ENCODE data around the gene KBTBD12. TPM values are rescaled to one million over a fixed set of nuclear protein-coding genes. Genes with fewer than 3 reads are reported as not detected.
A peak's percentile ranks its signal among the peaks of the same experiment; 100 is the strongest.

Gene KBTBD12
- total and polyA plus RNA-seq, 11 donors: 13.2 to 47.1 (median 29.7) TPM

DNA sequence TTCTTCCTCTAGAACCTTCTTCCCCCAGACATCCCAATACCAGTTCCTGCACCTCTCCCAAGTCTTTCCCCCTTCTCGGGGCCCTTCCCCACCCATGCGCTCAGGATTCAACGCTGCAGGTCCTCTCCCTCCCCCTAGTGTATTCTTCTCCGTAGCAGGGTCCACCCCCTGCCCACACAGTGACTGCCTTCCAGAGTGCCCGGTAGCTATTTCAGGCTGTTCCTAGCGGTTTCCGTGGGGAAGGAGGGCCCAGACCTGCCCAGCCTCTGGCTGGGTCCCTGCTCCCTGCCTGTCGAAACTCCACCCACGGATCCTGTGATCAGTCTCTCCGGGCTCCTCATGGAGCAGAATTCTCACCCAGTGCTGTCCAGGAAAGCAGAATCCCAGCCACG is 92.0 kb downstream of the KBTBD12 start:
- no peak for DNase-seq
- 26 to 49% (median 33%) methylated on average over 11 of the region's 11 CpGs for WGBS, 4 donors
- no peaks in the 10 kb centered on the region for H3K9me3 ChIP-seq
- ATAC-seq: peak in 3 of 4 donors; percentile 37 to 45 (median 40)
- H3K27me3 ChIP-seq: peaks cover 0 to 22% (median 2%) of the 10 kb centered on the region in 9 donors
- H3K36me3 ChIP-seq: no peaks in the 10 kb centered on the region
- no peak overlapping the region for H3K4me3 ChIP-seq
- TF ChIP-seq POLR2A (IDR thresholded peaks at IDR 0.05): no peak
- TF ChIP-seq, protein P1, sequence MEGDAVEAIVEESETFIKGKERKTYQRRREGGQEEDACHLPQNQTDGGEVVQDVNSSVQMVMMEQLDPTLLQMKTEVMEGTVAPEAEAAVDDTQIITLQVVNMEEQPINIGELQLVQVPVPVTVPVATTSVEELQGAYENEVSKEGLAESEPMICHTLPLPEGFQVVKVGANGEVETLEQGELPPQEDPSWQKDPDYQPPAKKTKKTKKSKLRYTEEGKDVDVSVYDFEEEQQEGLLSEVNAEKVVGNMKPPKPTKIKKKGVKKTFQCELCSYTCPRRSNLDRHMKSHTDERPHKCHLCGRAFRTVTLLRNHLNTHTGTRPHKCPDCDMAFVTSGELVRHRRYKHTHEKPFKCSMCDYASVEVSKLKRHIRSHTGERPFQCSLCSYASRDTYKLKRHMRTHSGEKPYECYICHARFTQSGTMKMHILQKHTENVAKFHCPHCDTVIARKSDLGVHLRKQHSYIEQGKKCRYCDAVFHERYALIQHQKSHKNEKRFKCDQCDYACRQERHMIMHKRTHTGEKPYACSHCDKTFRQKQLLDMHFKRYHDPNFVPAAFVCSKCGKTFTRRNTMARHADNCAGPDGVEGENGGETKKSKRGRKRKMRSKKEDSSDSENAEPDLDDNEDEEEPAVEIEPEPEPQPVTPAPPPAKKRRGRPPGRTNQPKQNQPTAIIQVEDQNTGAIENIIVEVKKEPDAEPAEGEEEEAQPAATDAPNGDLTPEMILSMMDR (IDR thresholded peaks at IDR 0.05): no peak
- H3K4me1 ChIP-seq: peaks cover 0 to 3% (median 0%) of the 10 kb centered on the region in 12 donors
- intact Hi-C loops (cut with DNase I): no loop called here
- no peak overlapping the region for H3K27ac ChIP-seq

DNA sequence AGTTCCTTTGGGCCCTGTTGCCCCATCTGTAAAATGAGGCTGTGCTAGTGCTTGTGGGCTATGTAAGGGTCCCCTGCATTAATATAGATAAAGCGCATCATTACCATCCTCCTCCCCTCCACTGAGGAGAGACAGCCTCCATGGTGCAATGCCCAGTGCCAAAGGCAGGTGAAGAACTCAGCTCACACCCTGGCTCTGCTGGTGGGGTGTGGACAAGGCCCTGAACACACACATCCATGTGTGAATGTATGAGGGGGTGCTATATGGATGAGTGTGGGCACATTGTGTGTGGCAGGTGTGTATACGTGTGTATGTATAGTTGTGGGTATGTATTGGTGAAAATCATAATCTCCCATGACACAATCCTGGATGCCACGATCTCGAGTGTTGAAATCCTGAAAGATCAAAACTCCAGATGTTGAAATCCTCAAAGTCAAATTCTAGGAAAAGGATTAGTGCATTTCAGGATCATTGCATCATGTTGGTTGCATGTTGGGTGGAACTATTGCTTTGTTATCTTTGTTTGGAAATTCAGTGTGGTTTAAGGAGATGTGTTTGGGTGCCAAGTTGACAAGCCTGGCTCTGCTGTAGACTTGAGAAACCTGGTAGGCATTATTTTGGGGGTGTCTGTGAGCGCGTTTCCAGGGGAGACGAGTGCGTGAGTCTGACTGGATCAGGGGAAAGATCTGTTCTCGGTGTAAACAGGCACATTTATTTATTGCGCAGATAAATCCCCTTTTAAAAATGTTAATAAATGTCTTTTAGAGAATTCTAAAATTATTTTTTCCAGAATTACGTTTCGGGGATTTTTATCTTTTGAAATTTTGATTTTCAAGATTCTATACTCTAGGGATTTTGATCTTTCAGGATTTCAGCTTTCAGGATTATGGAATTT is 95.2 kb downstream of the KBTBD12 start:
- Histone ChIP-seq H3K27ac (no peak overlapping the region), H3K36me3 (no peaks in the 10 kb centered on the region), H3K4me1 (peaks cover 0 to 3% (median 0%) of the 10 kb centered on the region in 12 donors), H3K9me3 (no peaks in the 10 kb centered on the region), H3K27me3 (peaks cover 0 to 22% (median 2%) of the 10 kb centered on the region in 9 donors), H3K4me3 (no peak overlapping the region)
- no peak for TF ChIP-seq POLR2A (IDR thresholded peaks at IDR 0.05)
- TF ChIP-seq, protein P1 (IDR thresholded peaks at IDR 0.05): no peak
- ATAC-seq (peak in 1 of 4 donors; percentile 19), DNase-seq (no peak)
- intact Hi-C loops (cut with DNase I): no loop called here
- 93 to 95% (median 94%) methylated on average over 12 of the region's 12 CpGs for WGBS, 4 donors

DNA sequence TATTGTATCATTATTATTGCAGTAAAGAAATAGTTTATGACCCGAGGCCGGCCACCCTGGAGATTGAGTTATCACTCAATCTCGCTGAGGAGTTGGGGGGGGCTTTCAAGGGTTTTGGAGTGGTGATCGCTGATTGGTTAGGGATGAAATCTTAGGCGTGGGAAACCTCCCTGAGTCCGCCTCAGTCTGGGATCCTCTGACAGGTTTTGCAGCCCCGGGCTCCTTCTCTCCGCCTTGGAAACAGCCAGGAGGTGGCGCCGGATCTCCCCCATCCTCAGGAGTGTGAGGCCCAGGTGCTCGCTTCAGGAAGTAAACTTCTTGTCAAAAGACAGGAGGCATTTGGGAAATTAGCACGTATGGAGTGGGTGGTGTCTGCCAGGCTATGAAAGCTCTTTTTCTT is 96.1 kb downstream of the KBTBD12 start:
- TF ChIP-seq, protein P1 (IDR thresholded peaks at IDR 0.05): peak in 4 of 12 donors; percentile 15 to 38 (median 30)
- TF ChIP-seq POLR2A (IDR thresholded peaks at IDR 0.05): no peak
- Histone ChIP-seq H3K36me3 (no peaks in the 10 kb centered on the region), H3K9me3 (no peaks in the 10 kb centered on the region), H3K27ac (no peak overlapping the region), H3K4me1 (peaks cover 0 to 3% (median 0%) of the 10 kb centered on the region in 12 donors), H3K4me3 (no peak overlapping the region), H3K27me3 (peaks cover 0 to 19% (median 0%) of the 10 kb centered on the region in 9 donors)
- intact Hi-C loops (cut with DNase I): no loop called here
- 11 to 22% (median 14%) methylated on average over 12 of the region's 12 CpGs for WGBS, 4 donors
- ATAC-seq (no peak), DNase-seq (no peak)

DNA sequence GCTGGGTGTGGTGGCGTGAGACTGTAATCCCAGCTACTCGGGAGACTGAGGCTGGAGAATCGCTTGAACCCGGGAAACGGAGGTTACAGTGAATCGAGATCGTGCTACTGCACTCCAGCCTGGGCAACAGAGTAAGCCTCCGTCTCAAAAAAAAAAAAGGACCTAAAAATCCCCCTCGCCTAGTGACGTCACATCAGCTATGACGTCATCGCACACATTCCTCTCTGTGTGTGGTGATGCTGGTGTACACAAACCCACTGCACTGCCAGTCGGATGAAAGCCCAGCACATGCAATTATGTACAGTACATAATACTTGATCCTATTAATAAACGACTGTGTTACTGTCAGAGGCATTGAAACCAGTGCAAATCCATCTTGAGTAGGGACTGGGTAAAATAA is 97.0 kb downstream of the KBTBD12 start:
- Histone ChIP-seq H3K27me3 (peaks cover 0 to 14% (median 0%) of the 10 kb centered on the region in 9 donors), H3K9me3 (no peaks in the 10 kb centered on the region), H3K4me3 (no peak overlapping the region), H3K27ac (no peak overlapping the region), H3K4me1 (peaks cover 0 to 2% (median 0%) of the 10 kb centered on the region in 12 donors), H3K36me3 (no peaks in the 10 kb centered on the region)
- TF ChIP-seq POLR2A (IDR thresholded peaks at IDR 0.05): no peak
- TF ChIP-seq, protein P1 (IDR thresholded peaks at IDR 0.05): no peak
- intact Hi-C loops (cut with DNase I): no loop called here
- ATAC-seq (no peak), DNase-seq (no peak)
- WGBS, 4 donors: 91 to 96% (median 93%) methylated on average over 14 of the region's 14 CpGs

Data from heart left ventricle (tissue), 16 donors.